Forelimb muscle (tissue), 1 donor: ENCODE results near the gene CTDNEP1. TPM values are rescaled to one million over a fixed set of nuclear protein-coding genes. Genes with fewer than 3 reads are reported as not detected.

Experiments
- DNase-seq: peaks from one replicate; pipeline ENCODE4 v3.0.0-alpha.2; 2013; ENCODE audit warnings: low read depth
- polyA plus RNA-seq: library from polyadenylated mRNA; unstranded; fragments of 120-200 nt; gene quantifications from one replicate; pipeline ENCODE4 v1.2.1, GENCODE V29; 2013; ENCODE audit not compliant: insufficient read length

Gene CTDNEP1
- polyA plus RNA-seq, 1 donor = 187 TPM

GRCh38 chr17:7280519-7281073 is 29.1 kb upstream of the CTDNEP1 start:
- DNase-seq = peak; percentile 53

- DNase-seq = no peak
These were observed 27.9 kb upstream of the CTDNEP1 start for GRCh38 chr17:7279448-7279847.

GRCh38 chr17:7266784-7267183 is 15.2 kb upstream of the CTDNEP1 start:
- DNase-seq = no peak

GRCh38 chr17:7263801-7264078 is 12.2 kb upstream of the CTDNEP1 start:
- no peak for DNase-seq

GRCh38 chr17:7262935-7263800 is 11.6 kb upstream of the CTDNEP1 start:
- no peak for DNase-seq

- DNase-seq = no peak
These were observed 10.8 kb upstream of the CTDNEP1 start, which contains the start of gene CLDN7 for GRCh38 chr17:7262192-7262934. Gene CLDN7 (minus strand): TSS chr17:7262478. CDS start chr17:7262043, 435 bp downstream.

- DNase-seq = no peak
These were observed 10.1 kb upstream of the CTDNEP1 start for GRCh38 chr17:7261379-7262191.

- DNase-seq = no peak
These were observed 9.3 kb upstream of the CTDNEP1 start for GRCh38 chr17:7260651-7261378.

GRCh38 chr17:7260151-7260550 is 8.6 kb upstream of the CTDNEP1 start:
- DNase-seq = no peak

GRCh38 chr17:7259555-7259889 is 8.0 kb upstream of the CTDNEP1 start:
- DNase-seq = no peak

- DNase-seq = no peak
These were observed 7.4 kb upstream of the CTDNEP1 start for GRCh38 chr17:7258731-7259554.

- DNase-seq = no peak
These were observed 5.4 kb upstream of the CTDNEP1 start for GRCh38 chr17:7256766-7257456.

GRCh38 chr17:7254511-7254910 is 3.0 kb upstream of the CTDNEP1 start:
- no peak for DNase-seq

GRCh38 chr17:7253082-7253481 is 1.5 kb upstream of the CTDNEP1 start:
- no peak for DNase-seq

- peak; percentile 78 for DNase-seq
These were observed 876 bp upstream of the CTDNEP1 start, which contains the start of gene ELP5 for GRCh38 chr17:7252176-7253043. Gene ELP5 (plus strand): TSS chr17:7252215. CDS start chr17:7252551, 336 bp downstream.

- no peak for DNase-seq
These were observed 573 bp downstream of the CTDNEP1 start for GRCh38 chr17:7250695-7251627.

- DNase-seq = no peak
These were observed 1.7 kb downstream of the CTDNEP1 start for GRCh38 chr17:7249830-7250229.

- DNase-seq = no peak
These were observed 2.3 kb downstream of the CTDNEP1 start for GRCh38 chr17:7249214-7249613.
